Panc1 (cell line): ENCODE measurements around the gene PFKFB3. TPM values are rescaled to one million over a fixed set of nuclear protein-coding genes. Genes with fewer than 3 reads are reported as not detected.

Experiments
- ATAC-seq: fragments of 200-7000 bp; cut with Tn5 transposase; 2 replicates; pipeline ENCODE4 v1.9.1; 2020; ENCODE audit warnings: mild to moderate bottlenecking, moderate library complexity
- BruUV-seq: library from RNA; stranded (reverse); fragments of 400-500 nt; replicated peaks from 2 replicates; lab custom pipeline; 2021; lab: Mats Ljungman, UMichigan
- CTCF ChIA-PET: fragments of 300-600 bp; sonication (Branson Sonifier 250); formaldehyde crosslinking; loops from one replicate; lab custom pipeline; 2022; ENCODE audit warnings: antibody characterized with exemption; lab: Charles Lee
- POLR2A ChIA-PET: fragments of 300-600 bp; sonication (Branson Sonifier 250); formaldehyde crosslinking; loops from one replicate; lab custom pipeline; 2022; ENCODE audit warnings: antibody characterized with exemption; lab: Charles Lee
- DNase-seq: peaks from one replicate; pipeline ENCODE4 v3.0.0-alpha.2; 2010; ENCODE audit warnings: low read depth, low spot score
- H3K27ac ChIP-seq: 2 replicates; pipeline ENCODE4 v1.5.1; 2011; ENCODE audit warnings: mild to moderate bottlenecking, low read length, inconsistent platforms
- H3K27me3 ChIP-seq: fragments of 200-500 bp; sonication (Bioruptor generic); 2 replicates; pipeline ENCODE4 v1.6.0; 2014; ENCODE audit warnings: low read length, inconsistent platforms; ENCODE audit not compliant: control insufficient read depth, insufficient read depth
- H3K36me3 ChIP-seq: fragments of 200-500 bp; sonication (Bioruptor generic); 2 replicates; pipeline ENCODE4 v1.5.1; 2014; ENCODE audit warnings: inconsistent platforms, mild to moderate bottlenecking, low read length, moderate library complexity; ENCODE audit not compliant: control insufficient read depth, insufficient read depth
- H3K4me1 ChIP-seq: 2 replicates; pipeline ENCODE4 v1.5.1; 2011; ENCODE audit warnings: inconsistent platforms, mild to moderate bottlenecking, low read length, moderate library complexity; ENCODE audit not compliant: control insufficient read depth, insufficient read depth
- H3K4me3 ChIP-seq, 2 experiments: 2 replicates each; pipeline ENCODE4 v1.5.1; 2011 to 2012; ENCODE audit warnings: low read depth in 2 of 2, low read length in 2 of 2, mild to moderate bottlenecking in 2 of 2, inconsistent platforms in 1 of 2, moderate library complexity in 1 of 2
- H3K9me3 ChIP-seq: fragments of 200-500 bp; sonication (Bioruptor generic); 2 replicates; pipeline ENCODE4 v1.5.1; 2014; ENCODE audit warnings: low read depth, mild to moderate bottlenecking, inconsistent platforms, low read length, moderate library complexity; ENCODE audit not compliant: control insufficient read depth, insufficient read depth
- POLR2AphosphoS5 ChIP-seq: IDR thresholded peaks from 2 replicates; pipeline ENCODE4 v1.6.1; 2012; ENCODE audit warnings: mild to moderate bottlenecking, low read depth, low read length, moderate library complexity
- SIN3A ChIP-seq: IDR thresholded peaks from 2 replicates; pipeline ENCODE4 v1.6.1; 2012; ENCODE audit warnings: low read depth, mild to moderate bottlenecking, low read length, moderate library complexity, borderline replicate concordance; ENCODE audit not compliant: insufficient read depth
- TCF7L2 ChIP-seq: IDR thresholded peaks from 2 replicates; pipeline ENCODE4 v1.6.1; 2011; ENCODE audit warnings: mild to moderate bottlenecking, low read depth, low read length, inconsistent platforms
- in situ Hi-C: cut with HindIII; loops from 2 replicates; pipeline ENCODE4 v1.10.0; 2016; ENCODE audit warnings: low sequenced_read_pairs, low pct_unique_long_range_greater_than_20kb
- intact Hi-C: fragments of 100-400 bp; cut with micrococcal nuclease; formaldehyde crosslinking; loops from one replicate; pipeline ENCODE4 v1.10.0; 2022; ENCODE audit not compliant: unreplicated experiment
- total RNA-seq: library from RNA; stranded (reverse); gene quantifications from one replicate; pipeline ENCODE4 v1.2.1, GENCODE V29; 2021; ENCODE audit not compliant: unreplicated experiment
- TF ChIP-seq, protein P1 (sequence below): fragments of 450-650 bp; IDR thresholded peaks from 2 replicates; pipeline ENCODE4 v1.5.1; 2017; ENCODE audit warnings: mild to moderate bottlenecking
- TF ChIP-seq, protein P2 (sequence below), 2 experiments: IDR thresholded peaks; 2 replicates each; pipeline ENCODE4 v1.6.1; 2011 to 2012; ENCODE audit warnings: low read depth in 2 of 2, control low read depth in 1 of 2, low read length in 1 of 2, mild to moderate bottlenecking in 1 of 2, moderate library complexity in 1 of 2; ENCODE audit not compliant: insufficient read depth in 1 of 2

Gene PFKFB3
- total RNA-seq, 1 experiment from 2014 or later: 17.1 TPM

DNA sequence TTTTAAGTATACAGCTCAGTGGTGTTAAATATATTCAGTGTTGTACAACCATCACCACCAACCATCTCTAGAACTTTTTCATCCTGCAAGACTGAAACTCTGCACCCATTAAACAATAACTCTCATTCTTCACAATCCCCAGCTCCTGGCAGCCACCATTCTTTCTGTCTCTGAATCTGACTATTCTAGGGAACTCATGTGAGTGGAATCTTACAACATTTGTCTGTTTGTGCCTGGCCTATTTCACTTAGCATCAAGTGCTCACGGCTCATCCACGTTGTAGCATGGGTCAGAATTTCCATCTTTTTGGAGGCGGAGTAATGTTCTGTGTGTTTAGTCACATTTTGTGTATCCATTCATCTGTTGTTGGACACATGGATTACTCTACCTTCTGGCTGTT lies 40.8 kb upstream of the PFKFB3 start:
- H3K4me3 ChIP-seq: no peak overlapping the region
- no peak for ATAC-seq
- H3K27ac ChIP-seq: no peak overlapping the region
- ChIA-PET POLR2A (no interaction called here), CTCF (no interaction called here)
- in situ Hi-C loops (no loop called here), intact Hi-C loops (no loop called here)
- peaks cover 2% of the 10 kb centered on the region; the same call in 1 of the 2 replicates for H3K36me3 ChIP-seq
- peaks cover 10% of the 10 kb centered on the region for H3K4me1 ChIP-seq
- H3K27me3 ChIP-seq: no peaks in the 10 kb centered on the region
- TF ChIP-seq, protein P1, sequence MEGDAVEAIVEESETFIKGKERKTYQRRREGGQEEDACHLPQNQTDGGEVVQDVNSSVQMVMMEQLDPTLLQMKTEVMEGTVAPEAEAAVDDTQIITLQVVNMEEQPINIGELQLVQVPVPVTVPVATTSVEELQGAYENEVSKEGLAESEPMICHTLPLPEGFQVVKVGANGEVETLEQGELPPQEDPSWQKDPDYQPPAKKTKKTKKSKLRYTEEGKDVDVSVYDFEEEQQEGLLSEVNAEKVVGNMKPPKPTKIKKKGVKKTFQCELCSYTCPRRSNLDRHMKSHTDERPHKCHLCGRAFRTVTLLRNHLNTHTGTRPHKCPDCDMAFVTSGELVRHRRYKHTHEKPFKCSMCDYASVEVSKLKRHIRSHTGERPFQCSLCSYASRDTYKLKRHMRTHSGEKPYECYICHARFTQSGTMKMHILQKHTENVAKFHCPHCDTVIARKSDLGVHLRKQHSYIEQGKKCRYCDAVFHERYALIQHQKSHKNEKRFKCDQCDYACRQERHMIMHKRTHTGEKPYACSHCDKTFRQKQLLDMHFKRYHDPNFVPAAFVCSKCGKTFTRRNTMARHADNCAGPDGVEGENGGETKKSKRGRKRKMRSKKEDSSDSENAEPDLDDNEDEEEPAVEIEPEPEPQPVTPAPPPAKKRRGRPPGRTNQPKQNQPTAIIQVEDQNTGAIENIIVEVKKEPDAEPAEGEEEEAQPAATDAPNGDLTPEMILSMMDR: no peak
- TF ChIP-seq TCF7L2 (no peak), POLR2AphosphoS5 (no peak), SIN3A (no peak)
- TF ChIP-seq, protein P2, sequence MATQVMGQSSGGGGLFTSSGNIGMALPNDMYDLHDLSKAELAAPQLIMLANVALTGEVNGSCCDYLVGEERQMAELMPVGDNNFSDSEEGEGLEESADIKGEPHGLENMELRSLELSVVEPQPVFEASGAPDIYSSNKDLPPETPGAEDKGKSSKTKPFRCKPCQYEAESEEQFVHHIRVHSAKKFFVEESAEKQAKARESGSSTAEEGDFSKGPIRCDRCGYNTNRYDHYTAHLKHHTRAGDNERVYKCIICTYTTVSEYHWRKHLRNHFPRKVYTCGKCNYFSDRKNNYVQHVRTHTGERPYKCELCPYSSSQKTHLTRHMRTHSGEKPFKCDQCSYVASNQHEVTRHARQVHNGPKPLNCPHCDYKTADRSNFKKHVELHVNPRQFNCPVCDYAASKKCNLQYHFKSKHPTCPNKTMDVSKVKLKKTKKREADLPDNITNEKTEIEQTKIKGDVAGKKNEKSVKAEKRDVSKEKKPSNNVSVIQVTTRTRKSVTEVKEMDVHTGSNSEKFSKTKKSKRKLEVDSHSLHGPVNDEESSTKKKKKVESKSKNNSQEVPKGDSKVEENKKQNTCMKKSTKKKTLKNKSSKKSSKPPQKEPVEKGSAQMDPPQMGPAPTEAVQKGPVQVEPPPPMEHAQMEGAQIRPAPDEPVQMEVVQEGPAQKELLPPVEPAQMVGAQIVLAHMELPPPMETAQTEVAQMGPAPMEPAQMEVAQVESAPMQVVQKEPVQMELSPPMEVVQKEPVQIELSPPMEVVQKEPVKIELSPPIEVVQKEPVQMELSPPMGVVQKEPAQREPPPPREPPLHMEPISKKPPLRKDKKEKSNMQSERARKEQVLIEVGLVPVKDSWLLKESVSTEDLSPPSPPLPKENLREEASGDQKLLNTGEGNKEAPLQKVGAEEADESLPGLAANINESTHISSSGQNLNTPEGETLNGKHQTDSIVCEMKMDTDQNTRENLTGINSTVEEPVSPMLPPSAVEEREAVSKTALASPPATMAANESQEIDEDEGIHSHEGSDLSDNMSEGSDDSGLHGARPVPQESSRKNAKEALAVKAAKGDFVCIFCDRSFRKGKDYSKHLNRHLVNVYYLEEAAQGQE (IDR thresholded peaks at IDR 0.05; ENCODE audit: insufficient read depth in 1 of 2, low read depth in 2 of 2, low read length in 1 of 2): no peak
- no TSS peak for BruUV-seq
- no peak for DNase-seq
- H3K9me3 ChIP-seq: no peaks in the 10 kb centered on the region

DNA sequence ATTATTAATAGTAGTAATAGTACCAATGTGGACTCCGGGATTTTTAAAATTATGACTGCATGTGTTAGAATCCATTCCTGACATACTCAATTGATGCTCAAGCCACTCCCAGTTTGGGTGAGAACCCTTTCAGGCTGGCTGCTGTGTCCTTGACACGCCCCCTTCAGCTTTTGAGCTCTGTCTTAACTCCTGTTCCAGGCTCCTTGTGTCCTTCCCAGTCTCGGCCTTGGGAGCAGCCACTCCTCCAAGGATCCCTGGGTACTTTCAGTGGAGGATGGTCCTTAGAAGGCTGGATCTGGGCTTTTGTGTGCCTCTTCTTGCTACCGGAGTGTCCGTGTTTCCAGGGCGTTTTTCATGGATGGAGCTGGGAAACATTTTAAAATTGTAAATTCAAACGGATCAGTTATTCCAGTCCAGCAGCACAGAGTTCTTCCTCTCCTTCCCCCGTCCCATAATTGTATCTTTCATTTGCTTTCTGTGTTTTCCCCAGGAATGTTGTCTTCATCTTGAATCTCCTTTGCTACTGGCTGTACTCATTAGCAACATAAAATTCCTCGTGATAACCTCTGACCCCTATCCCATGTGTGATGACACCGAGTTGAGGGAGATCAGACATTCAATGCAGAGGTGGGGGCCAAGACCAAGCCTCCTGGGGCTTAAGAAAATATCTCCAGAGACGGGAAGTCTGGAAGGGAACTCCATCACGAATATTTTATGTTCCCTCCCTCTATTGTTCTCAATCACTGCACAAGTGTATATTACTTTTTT lies 40.0 kb upstream of the PFKFB3 start:
- no peak for DNase-seq
- TF ChIP-seq, protein P1: no peak
- TF ChIP-seq POLR2AphosphoS5 (no peak), TCF7L2 (no peak), SIN3A (no peak)
- TF ChIP-seq, protein P2 (IDR thresholded peaks at IDR 0.05; ENCODE audit: insufficient read depth in 1 of 2, low read depth in 2 of 2, low read length in 1 of 2): no peak
- ChIA-PET POLR2A (no interaction called here), CTCF (no interaction called here)
- Histone ChIP-seq H3K36me3 (peaks cover 2% of the 10 kb centered on the region; the same call in 1 of the 2 replicates), H3K9me3 (no peaks in the 10 kb centered on the region), H3K4me1 (peaks cover 10% of the 10 kb centered on the region), H3K27me3 (no peaks in the 10 kb centered on the region), H3K4me3 (peak overlapping the region; percentile 54 to 74), H3K27ac (peak overlapping the region; percentile 77)
- intact Hi-C loops (no loop called here), in situ Hi-C loops (no loop called here)
- no TSS peak for BruUV-seq
- ATAC-seq: peak; percentile 47; the same call in 1 of the 2 replicates
